SK-MEL-5 (cell line): ENCODE measurements around the gene RMND5B. TPM values are rescaled to one million over a fixed set of nuclear protein-coding genes. Genes with fewer than 3 reads are reported as not detected.

Experiments used
- DNase-seq: peaks from one replicate; pipeline ENCODE4 v3.0.0-alpha.2; 2016; ENCODE audit warnings: low read depth, low spot score
- in situ Hi-C: cut with HindIII; loops from 2 replicates; pipeline ENCODE4 v1.10.0; 2016; ENCODE audit warnings: low sequenced_read_pairs, high pct_unique_total_duplicates, low pct_unique_long_range_greater_than_20kb
- total RNA-seq: library from RNA; depleted of rRNA; stranded (reverse); fragments of >200 nt; shearing (Covaris generic); gene quantifications from 2 replicates; pipeline ENCODE4 v1.2.3, GENCODE V29; 2014

Gene RMND5B
- total RNA-seq, 1 experiment from 2014 or later = 18.4 TPM

DNA sequence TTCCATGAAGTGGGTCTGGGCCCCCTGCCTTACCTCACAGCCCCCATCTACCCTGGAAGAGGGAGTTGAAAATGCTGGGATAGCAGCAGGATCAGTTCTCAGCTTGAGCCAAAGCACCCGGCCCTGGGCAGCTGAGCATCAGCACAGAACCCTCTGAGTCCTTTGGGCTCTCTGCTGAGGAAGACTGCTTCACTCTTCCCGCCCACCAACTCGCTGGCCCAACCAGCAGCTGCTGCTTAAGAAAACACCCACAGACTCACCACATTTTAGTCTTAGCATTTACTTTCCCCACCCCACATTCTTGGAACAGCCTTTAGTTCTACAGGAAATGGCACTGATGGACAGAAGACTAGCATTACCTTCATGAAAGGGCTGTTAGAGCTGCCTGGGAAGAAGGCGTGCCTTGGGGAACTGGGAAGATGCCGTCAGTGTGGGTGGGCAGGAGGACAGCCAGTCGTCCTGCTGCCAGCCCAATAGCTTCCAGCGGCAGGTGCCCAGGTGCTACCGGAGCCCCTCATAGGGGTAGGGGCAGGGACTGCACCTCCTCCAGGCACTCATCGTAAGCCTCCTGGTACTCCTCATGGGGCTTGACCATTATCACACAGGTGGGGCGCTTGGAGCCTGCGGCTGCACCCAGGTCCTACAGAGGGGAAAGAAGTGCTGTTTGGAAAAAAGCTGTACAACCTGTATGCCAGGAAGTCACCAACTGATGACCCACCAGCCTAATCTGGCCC, 18.6 kb downstream of the RMND5B start:
- in situ Hi-C loops = no loop called here
- no peak for DNase-seq

DNA sequence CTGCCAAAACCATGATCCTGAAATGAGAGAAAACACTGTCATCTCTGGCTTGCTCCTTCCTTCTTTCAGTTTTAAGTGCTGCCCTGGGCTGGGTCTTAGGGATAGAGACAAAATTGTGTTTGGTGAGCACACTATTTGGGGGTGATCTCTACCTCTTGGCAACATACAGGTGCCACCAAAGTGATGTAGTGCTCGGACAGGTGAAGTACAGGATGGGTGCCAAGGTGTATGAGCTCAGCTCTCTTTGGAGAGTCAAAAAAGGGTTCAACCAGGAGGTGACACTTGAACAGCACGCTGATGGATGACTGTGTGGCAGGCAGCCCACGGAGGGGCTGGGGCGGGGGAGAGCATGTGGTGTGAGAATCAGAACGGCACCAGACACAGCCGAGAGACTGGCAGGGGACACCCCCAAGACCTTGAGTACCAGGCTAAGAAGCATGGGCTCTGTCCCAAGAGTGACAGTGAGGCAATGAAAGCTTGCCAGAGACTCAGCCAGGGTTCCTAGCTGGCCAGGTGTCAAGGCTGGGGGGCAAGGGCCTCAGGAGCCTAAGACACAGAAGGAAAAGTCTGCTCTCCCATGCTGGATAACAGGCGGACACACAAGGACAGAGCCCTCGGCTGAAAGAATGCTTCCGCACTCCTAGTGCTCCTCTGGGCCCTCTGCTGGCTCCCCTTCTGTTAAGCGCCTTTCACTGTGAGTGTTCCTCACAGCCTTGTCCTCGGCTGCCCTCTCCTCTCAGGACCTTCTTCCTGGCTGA, 20.3 kb downstream of the RMND5B start:
- in situ Hi-C loops = no loop called here
- DNase-seq = no peak

DNA sequence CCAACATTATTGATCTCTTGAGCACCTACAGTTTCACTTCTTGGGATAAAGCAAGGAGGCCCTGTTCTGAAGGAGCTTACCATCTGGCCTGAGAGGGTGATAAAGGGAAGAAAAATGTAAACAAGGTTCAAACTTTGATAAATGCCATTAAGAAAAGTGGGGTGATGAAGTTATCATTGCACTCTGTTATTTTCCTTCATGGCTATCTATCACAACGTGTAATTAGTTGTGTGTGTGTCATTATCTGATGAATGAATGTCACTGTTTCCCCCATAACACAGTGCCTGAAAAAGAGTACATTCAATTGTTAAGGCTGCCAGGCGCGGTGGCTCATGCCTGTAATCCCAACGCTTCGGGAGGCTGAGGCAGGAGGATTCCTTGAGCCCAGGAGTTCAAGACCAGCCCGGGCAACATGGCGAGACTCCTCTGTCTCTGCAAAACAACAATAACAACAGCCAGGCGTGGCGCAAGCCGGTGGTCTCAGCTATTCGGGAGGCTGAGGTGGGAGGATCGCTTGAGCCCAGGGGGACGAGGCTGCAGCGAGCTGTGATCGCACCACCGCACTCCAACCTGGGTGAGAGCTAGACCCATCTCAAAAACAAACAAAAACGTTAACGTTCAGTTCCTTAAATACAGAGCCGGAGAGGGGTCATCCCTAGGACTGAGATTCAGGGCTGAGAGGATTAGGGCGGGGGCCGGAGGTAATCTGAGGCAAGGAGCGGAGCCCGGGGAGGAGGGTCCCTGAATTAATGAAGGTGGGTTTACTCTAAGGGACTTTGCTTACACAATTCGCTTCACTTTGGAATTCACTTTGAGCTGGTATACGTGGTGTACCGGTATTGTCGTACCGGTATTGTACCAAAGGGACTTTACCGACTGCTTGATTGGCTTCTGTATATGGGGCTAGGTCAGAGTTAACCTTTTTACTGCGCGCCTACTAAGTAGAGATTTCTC, 22.0 kb downstream of the RMND5B start:
- in situ Hi-C loops = no loop called here

DNA sequence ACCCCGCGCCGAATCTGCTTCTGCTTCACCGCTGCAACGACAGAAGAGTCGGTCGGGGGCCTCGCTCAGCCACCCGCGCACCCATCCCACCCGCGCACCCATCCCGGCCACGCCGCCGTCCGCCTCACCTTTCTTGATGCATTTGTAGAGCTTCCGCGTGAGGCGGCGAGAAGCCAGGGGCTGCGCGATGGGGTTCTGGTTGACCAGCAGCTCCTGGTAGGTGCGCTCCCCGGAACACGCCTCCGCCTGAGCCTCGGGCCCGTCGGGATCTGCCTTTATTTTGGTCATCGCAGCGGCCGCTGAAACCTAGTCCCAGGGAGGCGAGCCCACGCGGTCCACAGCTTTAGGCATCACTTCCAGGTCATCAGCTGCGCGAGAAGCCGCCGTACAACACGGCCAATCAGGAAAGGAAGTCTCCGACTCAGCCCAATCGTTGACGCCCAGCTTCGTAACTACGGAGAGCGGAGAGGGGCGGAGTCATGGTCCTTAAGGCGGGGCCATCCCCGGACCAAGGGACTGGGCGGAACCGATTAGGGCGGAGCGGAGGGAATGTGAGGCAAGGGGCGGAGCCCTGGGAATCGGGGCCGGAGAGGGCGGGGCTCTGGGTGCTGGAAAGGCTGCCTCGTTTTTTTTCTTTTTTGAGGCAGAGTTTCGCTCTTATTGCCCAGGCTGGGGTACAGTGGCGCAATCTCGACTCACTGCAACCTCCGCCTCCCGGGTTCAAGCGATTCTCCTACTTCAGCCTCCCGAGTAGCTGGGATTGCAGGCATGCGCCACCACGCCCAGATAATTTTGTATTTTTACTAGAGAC, 22.9 kb downstream of the RMND5B start, which contains the start of gene NHP2:
NHP2 (minus strand) TSS at position 356 of the 811 bp plus-strand sequence; CDS start at position 288, 68 bp downstream.
- in situ Hi-C loops = no loop called here

More for the DNA sequence above, 22.0 kb downstream of the RMND5B start:
- no peak for DNase-seq

DNA sequence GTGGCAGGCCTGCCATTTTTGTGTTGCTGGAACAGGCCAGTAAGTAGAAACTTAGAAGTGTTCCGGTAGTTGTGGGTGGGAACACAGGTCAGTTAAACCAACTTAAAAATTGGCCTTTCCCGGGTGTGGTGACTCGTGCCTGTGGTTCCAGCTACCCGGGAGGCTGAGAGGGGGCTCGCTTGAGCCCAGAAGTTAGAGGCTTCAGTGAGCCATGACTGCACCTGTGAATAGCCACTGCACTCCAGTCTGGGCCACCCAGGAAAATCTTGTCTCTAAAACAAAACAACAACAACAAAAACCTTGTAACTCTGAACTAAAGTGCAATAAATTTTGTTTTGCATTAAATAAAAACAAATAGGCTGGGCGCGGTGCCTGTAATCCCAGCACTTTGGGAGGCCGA, 24.3 kb downstream of the RMND5B start:
- in situ Hi-C loops = no loop called here
- DNase-seq = no peak

More for the DNA sequence above, 22.9 kb downstream of the RMND5B start, which contains the start of gene NHP2:
- DNase-seq = peak; percentile 98

DNA sequence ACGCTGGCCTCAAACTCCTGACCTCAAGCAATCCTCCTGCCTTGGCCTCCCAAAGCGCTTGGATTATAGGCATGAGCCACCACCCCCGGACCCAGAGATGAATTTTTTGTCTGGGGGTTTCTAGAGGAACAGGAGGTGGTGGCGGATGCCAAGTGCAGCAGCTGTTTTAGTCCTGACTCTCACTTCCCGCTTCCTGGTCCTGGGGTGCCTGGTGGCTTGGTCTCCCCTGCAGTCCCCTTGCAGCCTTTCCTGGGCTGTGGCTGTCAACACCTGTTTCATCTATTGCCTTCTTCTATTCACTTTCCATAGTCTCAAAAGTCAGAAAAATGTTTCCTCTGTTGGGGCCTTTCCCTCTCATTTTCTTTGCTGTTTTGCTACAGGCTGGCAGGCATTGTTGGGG, 29.4 kb downstream of the RMND5B start:
- in situ Hi-C loops = no loop called here
- no peak for DNase-seq

DNA sequence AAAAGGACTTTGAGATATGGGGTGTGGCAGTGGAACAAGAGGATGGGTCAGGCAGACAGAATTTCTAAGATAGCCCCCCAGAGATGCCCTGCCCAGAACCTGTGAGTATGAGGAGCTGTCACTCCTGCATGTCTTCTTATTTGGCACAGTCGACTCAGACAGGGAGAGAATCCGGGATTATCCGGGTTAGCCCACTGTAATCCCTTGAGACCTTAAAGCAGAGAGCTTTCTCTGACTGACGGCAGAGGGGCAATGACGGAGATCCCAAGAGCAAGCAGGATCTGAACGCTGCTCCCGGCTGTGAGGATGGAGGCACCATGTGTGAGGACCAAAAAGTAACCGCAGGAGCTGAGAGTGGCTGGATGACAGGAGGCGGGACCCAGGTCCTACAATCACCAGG, 31.7 kb downstream of the RMND5B start:
- in situ Hi-C loops = no loop called here
- no peak for DNase-seq

DNA sequence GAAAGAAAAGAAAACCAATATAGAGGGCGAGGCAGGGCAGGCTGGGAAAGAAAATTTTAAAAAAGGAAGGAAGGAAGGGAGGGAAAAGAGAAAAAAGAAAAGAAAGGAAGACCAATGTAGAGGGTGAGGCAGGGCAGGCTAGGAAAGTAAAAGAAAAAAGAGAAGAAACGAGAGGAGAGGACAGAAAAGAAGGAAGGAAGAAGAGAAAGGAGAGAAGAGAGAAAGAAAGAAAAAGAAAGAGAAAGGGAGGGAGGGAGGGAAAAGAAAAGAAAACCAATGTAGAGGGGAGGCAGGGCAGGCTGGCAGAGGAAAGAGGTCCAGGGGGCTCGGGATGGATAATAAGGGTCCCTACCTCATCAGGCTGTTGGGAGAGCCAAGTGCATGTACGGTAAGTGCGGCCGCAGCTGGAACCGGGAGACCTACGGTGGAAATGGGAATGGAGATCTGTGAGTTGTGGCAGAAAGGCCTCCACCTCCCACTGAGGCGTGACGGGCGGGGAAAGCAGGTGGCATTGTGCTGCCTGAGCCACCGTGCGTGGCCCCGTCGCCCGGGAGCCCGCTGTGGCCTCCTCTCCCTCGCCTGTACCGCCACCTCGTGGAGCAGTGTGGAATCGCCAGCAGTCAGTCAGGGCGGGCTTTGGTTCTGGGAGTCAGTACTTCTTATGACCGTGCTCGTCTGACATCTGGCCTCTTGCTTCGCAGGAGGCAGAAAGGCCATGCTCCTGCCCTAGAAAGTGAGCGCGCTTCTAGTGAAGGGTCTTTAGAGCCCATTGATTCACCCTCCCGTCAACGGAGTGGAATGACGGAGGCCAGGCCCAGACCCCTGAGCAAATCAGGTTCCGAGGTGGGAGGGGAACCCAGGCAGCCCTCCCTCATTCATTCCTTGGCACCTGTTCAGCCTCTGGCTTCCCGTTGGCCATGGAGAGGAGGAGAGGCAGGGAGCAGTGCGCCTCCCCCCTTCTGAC, 33.2 kb downstream of the RMND5B start:
- in situ Hi-C loops = no loop called here
- DNase-seq = peak; percentile 74

DNA sequence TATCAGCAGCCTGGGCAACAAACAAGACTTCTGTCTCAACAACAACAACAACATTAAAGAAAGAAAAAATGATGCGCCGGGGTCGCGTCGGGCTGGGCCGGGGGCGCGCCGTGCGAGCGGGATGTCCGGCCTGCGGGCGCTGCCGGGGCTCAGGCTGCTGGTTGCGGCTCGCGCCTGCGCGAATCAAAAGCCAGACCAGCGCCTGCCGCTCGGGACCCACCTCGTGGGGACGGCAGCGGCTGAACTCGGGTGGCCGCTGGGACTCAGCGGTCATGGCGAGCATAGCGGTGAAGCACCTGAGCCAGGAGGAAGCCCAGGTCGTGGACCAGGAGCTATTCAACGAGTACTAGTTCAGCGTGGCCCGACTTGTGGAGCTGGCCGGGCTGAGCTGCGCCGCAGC, 34.8 kb downstream of the RMND5B start:
- DNase-seq = no peak
- in situ Hi-C loops = no loop called here

DNA sequence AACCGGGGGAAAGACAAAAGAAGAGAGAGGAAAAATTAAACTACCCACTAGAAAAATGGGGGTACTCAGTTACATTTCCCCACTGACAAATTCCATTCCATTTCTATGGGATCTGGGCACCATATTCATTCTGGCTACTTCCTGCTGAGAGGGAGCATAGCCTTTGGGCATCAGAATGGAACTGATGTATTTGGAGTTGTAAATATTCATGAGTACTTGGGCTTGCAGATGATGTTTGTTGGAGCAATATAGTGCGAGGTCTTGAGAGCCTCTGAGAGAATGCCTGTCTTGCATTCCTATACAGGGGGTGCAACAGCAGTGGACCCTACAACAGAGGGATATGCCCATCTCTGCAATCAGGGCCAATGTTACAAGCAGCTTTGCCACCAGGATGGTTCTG, 39.6 kb downstream of the RMND5B start:
- in situ Hi-C loops = no loop called here
- DNase-seq = no peak

DNA sequence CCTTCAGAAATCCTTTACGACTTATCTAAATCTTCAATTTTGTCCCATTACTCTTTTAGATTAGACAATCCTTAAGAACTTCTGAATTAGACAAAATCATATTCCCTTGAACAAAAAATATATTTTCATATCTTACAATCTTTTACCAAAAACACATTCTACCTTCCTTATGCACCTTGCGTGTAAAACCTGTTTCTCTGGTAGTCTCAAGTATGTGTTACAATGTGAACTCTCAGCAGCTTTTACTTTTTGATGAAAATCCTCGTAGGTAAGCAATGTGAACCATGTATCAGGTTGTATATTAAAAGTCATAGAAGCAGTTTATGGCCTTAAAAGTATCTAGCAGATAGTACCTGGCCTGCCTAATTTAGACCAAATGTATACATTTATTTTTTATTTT, 43.6 kb downstream of the RMND5B start:
- DNase-seq = no peak
- in situ Hi-C loops = no loop called here

DNA sequence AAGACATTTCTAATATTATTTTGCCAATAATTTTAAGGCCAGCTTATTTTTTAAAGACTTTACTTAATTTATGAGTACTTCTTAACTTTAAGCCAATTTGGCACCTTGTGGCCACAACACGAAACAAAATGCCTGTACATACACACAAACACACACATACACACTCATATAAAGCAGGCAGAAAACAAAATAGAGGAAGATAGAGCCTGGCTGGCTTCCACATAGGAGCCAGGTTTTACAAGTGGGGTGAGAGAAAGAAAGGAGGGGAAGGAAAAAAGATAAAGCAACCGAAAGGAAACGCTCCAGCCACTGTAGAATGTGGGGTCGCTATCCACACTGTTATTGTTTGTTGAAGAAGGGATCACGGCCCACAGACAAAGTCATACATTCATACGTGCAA, 46.0 kb downstream of the RMND5B start:
- in situ Hi-C loops = no loop called here
- DNase-seq = no peak

DNA sequence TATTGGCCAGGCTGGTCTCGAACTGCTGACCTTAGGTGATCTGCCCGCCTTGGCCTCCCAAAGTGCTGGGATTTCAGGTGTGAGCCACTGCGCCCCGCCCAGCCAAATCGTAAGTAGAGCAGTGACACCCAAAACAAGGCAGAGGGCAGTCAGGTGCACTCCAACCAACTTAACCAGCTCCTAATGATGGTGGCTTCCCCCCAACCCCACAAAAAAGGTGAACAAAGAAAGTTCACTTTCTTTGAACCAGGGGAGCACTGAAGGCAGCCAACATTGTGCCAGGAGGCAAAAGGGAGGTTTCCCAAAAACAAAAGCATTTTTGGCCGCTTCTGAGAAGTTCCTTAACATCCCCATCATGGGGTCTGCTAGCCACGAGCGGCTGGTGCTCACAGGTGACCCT, 46.8 kb downstream of the RMND5B start:
- DNase-seq = no peak
- in situ Hi-C loops = no loop called here

DNA sequence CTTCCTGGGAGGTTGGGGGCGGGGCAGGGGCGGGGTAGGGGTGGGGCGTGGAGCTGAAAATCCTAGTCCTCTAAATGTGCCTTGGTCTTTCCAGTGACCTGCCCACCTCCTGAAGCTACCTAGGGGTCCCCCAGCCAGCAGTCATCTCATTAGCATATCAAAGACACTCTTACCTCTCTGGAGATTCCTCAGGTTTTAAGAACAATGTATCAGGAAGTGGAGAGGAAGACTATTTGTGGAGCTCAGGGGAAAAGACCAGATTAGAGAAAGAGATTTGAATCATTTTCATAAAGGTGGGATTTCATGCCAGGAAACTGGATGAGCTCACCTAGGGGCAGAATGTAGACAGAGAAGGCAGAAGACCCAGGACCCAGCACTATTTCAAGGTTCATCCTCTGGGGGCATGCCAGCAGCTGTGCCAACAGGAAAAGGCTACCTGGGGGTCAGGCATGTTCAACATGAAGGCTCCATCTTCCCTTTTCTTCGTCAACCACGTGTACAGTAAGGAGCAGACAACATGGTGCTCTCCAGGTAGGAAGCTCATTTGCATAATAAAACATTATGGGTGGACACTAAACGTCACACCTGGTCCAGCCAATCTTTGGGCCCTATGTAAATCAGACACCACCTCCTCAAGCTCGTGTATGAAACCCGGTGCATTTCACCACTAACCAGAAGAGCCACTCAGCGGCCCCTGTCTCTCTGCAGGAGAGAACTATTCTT, 49.5 kb downstream of the RMND5B start:
- in situ Hi-C loops = no loop called here

DNA sequence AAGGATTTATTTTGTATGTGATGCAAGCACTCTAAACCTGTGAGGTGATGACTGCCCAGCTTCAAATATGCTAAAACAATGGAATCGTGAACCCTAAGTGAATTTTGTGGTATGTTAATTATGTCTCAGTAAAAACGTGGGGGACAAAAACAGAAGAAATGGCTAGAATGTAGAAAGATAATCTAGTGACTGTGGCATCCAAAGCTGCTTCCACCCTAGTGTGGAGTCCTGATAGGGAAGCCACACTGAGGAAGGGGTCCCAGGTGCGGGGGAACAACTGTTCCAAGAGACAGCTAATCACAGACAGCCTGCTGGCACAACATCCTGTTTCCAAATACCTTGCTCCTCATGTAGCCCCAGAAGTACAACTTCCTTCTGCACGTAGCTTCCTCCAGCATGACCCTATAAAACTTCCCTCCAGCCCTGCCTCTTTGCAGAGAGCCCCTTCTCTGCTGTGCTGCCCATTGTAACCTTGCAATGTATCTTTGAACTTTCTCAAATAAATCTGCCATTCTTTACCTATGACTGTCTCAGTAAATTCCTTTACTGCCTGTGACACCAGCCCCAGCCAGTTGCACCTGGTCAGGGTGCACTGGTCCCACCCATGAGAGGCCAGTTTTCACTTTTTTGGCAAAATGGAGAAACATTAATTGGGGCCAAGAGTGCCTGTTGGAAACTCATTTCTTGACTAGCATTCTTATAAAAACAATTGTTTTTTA, 51.5 kb downstream of the RMND5B start:
- no peak for DNase-seq
- in situ Hi-C loops = no loop called here

More for the DNA sequence above, 49.5 kb downstream of the RMND5B start:
- DNase-seq = no peak
